Stimulated activated CD4-positive, alpha-beta T cell treated with anti-CD3 and anti-CD28 coated beads, Interleukin-15, amount 100 ng/mL, for 48 hours (primary cell): ENCODE measurements around the gene COG5.

ENCODE experiments used
- DNase-seq, 2 donors: peaks; one replicate each; pipeline ENCODE4 v3.0.0-alpha.2; 2020; ENCODE audit warnings: low read depth in 2 of 2

COG5 gene

DNA sequence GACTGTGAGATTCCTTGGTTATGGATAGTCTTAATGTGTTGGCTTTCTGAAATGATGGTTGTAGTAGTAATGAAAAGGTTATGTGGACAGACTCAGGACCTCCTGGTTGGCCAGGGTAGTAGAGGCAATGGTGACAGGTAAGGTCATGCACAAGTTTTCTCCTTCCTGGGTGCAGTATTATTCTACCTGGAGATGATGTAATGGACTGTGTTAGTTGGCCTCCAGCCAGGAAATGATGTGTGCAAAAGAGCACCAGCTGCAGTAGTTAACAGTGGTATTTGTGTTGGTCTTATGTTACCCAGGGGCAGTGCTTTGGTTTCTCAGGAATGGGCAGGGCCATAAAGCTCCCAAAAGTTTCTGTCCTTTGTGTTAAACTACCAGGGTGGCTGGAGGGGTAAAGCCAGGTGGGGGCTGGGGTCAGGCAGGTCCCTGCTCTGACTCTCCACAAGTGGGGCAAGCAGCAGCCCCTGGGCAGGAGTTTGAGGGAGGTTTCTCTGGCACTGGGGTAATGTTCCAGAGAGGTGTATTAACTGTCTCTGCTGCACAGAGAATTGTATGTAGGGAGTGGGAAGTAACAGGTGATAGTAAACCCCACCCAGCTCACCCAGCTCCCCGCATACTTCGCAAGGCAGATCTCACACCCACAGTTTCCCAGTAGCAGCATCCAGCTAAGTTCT is 57.6 kb downstream of the COG5 start:
- no peak for DNase-seq

DNA sequence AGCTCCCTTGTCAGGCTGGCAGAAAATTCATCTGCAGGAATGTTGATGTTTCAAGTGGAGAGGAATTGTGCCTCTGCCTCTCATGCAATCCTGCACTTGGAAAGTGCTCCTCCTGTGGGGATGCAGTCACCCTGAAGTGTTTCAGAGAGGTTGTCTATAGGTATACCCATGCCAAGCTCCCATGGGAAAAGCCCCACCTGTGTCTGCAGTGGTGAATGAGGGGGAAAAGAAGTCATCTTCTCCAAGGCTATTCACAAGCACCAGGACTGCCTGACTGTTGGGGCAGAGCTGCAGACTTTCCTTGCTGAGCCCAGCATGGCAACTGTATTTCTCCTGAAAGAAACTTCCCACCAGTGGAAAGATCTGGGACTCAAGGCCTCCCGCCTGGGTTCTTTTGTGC is 58.4 kb downstream of the COG5 start:
- no peak for DNase-seq

DNA sequence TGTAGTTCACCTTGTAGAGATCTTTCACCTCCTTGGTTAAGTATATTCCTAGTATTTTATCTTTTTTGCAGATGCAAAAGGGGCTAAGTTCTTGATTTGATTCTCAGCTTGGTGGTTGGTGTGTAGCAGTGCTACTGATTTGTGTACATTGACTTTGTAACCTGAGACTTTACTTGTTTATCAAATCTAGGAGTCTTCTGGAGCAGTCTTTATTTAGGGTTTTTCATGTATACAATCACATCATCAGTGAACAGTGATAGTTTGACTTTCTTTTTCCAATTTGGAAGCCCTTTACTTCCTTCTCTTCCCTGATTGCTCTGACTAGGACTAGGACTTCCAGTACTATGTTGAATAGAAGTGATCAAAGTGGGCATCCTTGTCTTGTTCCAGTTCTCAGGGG is 60.0 kb downstream of the COG5 start:
- no peak for DNase-seq

DNA sequence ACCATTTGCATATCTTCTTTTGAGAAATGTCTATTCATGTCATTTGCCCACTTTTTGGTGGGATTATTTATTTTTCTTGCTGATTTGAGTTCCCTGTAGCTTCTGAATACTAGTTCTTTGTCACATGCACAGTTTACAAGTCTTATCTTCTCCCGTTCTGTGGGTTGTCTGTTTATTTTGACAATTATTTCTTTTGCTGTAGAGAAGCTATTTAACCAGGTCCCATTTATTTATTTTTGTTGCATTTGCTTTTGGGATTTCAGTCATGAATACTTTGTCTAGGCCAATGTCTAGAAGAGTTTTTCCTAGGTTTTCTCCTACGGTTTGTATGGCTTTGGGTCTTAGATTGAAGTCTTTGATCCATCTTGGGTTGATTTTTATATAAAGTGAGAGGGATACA is 60.9 kb downstream of the COG5 start:
- DNase-seq = no peak

DNA sequence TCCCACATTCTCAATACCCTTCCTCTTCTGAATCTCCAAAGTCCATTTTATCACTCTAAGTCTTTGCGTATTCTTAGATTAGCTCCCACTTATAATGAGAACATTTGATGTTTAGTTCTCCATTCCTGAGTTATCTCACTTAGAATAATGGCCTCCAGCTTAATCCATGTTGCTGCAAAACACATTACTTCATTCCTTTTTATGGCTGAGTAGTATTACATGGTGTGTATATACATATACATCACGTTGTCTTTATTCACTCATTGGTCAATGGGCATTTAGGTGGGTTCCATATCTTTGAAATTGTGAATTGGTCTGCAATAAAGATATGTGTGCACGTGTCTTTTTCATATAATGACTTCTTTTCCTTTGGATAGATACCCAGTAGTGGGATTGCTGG is 61.6 kb downstream of the COG5 start:
- no peak for DNase-seq

DNA sequence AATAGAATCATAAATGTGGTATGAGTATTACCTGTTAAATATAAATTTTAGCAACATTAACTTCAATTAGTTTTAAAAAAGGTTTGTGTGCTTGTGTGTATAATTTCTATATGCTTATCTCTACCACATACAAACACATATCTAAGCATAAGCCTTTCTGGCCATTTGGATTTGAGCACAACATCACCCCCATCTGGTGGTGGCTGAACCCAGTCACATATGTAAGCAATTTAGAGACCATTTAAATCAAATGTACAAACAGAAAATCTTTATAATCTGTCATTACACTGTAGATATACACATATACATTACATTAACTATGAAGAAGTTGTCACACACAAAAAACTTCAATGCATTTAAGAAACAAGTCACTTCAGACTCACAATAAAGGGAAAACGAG is 62.1 kb downstream of the COG5 start:
- peak in 1 of 2 donors; percentile 15 for DNase-seq

DNA sequence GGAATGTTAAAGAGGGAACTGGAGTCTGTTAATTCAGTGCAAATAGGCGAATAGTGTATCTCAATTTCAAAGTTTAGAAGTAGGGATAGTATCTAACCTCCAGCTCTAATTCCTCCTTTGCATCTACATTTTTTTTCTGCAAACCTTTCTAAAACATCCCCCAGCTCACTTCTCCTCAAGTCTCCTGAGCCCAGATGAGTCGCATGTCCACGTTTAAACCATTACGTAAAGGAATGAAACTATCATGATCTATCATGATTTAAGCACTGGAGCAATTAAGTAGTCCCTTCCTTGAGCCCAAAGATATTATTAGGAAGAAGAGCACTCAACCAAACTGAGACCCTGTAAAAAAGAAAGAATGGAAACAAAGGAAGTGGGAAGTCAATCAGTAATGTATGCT is 64.0 kb downstream of the COG5 start:
- no peak for DNase-seq

DNA sequence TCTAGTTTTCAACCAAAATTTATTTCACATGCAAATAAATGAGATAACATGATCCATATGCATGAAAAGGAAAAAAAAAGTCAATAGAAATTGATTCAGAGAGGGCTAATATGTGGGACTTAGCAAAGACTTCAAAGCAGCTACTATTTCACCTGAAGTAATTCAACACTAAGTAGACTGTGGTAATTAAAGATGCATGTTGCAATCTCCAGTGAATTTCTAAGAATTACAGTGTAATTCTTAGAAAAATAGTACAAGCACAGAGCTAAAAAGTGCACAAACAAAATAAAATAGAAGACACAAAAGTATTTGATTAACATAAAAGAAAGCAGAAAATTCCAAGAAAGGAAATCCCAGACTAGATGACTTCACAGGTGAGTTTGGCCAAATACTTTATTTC is 68.2 kb downstream of the COG5 start:
- DNase-seq = no peak

DNA sequence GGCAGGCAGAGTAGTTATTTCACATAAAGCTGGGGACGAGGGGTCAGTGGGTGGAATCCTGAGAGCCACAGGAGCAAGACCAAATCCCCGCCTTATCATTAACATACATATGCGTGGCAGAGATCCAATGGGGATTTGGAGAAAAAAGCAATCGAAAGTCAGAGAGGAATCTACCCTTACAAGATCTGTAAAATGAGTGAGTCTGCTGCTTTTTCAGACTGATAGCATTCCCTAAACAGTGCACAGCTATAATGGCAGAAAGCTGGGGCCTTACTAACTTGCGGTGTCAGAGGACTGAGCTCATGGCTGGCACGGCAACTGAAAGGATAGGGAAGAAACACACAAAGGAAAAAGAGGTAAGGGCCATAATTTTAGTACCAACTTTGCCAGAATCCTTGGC is 68.8 kb downstream of the COG5 start:
- DNase-seq = no peak

DNA sequence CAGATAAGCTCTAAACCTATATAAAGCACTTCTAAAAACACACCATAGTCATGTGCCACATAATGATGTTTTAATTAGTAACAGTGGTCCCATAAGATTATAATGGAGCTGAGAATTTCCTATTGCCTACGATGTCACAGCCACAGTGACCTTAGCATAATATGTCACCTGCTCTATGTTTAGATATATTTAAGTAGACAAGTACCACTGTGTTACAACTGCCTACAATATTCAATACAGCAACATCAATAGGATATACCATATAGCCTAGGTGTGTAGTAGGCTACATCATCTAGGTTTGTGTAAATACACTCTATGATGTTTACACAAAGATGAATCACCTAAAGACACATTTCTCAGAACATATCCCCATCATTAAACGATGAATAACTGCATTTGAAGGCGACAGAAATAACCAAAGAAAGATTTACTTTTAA is 69.4 kb downstream of the COG5 start:
- no peak for DNase-seq

DNA sequence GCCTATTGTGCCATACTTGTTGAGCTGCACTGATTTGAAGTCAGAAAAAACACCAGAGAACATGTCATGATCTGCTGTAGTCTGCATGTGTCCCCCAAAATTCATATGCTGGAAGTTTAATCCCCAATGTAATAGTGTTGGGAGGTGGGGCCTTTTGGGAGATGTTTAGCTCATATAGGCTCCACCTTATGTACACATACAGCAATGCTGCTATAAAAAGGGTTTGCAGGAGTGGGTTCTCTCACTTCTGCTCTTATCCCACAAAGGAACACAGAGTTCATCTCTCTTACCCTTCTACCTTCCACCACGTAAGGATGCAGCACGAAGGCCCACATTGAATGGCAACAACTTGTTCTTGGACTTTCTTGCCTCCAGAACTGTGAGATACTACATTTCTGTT is 70.8 kb downstream of the COG5 start:
- no peak for DNase-seq

DNA sequence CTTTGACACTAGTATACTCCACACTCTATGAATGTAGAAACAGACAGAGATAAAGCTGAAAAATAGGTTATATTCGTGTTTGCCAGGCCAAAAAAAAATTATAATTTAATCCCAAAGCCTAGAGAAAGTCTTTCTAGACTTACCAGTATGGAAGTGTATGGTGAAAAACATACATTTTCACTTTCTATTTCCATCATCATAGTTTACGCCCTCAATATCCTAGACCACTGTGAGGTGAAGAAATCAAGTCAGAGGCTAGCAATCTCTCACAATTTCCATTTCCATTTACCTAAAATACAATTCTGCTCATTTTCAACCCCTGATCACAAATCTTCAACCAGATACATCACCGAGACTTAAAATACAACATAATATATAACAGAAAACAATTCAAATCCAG is 77.7 kb downstream of the COG5 start:
- no peak for DNase-seq

DNA sequence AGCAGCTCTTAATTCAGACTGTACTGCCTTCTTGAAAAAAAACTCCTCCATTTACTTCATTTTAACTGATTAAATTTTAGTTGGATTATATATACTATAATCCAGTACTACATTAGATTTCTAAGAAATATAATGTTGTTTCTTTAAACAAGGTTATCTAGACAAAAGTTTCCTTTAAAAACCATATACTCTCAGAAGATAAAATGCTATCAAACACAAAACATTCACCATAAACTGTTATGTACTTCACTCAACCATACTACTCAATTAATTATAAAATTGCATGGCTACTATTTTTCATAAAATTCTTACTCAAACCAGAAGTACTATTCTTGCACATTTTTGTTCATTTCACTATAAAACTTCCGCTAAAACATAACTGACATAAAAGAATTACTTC is 81.1 kb downstream of the COG5 start:
- no peak for DNase-seq

DNA sequence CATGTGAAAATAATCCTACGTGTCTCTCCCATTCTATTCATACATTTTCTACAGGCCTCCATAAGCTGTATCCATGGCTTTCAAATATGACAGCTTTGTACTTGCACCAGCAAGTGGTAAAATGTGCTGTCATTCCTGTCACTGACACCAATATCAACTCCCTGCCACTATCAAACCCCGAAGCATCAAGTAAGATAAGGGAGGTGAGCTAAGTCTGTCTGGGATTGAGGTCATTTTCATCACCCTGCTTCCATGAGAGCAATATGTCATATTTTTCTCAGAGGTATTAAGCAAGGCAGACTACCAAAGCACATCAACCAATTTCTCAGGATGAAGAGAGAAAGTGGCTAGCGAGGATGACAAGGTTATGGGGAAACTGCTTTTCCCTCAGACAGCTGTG is 82.8 kb downstream of the COG5 start:
- DNase-seq = no peak

DNA sequence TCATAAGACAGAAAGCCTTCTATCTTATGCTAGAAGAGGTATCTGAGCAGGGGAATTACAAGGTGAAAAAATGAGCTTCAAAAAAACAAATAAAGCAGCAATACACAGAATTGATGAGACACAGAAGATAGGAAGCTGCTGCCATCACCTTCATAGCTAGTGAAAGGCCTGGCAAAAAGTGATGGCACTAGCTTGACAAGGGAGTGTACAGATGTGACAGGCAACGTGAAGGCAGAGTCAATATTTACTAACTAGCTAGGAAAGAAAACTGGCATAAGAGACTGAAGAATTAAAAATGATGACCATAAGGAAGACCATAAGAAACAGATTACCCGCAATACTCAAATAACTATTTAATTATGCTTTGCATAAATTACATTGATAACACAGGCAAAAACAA is 84.4 kb downstream of the COG5 start:
- DNase-seq = no peak

DNA sequence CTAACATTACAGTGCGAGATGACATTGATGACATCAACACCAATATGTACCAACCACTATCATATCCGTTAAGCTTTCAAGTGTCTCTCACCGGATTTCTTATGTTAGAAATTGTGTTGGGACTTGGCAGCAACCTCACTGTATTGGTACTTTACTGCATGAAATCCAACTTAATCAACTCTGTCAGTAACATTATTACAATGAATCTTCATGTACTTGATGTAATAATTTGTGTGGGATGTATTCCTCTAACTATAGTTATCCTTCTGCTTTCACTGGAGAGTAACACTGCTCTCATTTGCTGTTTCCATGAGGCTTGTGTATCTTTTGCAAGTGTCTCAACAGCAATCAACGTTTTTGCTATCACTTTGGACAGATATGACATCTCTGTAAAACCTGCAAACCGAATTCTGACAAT is 89.6 kb downstream of the COG5 start:
- no peak for DNase-seq

DNA sequence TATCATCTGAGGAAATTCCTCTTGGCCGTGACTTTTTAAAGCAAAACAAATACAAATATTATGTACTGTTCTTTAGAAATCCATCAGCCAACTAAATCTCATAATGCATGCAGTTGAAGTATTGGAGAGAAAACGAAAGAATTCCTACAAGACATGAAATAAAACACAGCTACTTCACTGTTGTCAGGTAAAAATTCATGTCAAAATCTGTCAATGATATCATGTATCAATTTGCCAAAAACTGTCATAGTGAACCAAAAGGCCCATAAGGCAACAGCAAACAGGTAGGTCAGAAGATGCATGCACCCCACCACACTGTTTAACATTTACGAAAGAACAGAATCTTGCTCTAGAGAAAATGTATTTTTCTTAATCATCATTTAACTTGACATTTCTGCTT is 91.6 kb downstream of the COG5 start:
- DNase-seq = no peak

DNA sequence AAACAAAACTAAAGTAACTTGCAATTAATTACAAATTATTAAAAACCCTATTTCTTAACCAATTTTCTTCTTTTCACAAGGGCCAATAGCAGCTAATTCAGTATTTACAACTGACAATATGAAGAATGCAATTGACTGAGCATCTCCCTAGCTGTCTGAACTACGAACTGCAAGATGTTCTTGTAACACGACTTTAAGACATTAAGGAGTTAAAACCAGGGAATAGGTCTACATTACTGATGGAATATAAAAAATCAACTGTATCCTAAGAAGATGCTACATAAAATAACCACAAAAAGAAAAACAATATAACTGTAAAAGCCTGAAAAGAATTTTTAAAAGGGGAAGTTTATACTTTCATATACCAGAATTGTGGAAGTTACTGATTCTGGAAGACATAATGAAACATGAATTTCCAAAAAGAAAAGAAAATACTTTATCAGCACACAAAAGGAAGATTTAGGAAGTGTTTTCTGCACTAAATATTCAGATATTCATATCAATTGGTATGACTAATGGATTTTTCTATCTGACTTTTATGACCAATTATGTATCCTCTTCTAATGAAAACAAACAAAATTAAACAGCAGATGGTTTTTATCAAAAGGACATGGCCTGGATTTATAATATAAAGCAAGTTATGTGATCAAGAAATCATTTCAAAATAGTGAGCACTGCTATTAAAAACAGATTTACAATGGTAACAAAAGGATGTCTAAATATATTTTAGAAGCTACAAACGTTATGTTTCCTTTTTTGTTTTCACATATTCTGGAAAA is 92.2 kb downstream of the COG5 start:
- no peak for DNase-seq

DNA sequence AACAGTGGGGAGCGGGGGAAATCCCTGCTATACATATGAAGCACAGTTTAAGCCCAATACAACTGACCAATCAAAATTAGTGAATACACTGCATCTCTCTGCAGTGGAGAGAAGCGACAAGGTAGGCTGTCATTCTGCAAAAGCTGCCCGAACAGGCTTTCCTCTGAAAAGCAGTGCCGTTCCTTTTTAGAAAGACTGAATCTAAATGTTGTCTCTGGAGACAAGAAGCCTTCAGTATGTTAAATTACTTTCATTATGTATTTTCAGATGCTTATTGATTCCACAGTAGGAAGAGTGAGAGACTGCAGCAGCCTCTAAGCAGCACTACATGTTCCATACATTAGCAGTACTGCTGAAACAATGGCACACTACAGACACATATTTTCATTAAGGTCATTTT is 93.8 kb downstream of the COG5 start, which contains the start of gene GPR22:
Gene GPR22, plus strand, starts transcription at position 129 of the 400 bp plus-strand sequence. CDS start 4,004 bp downstream, outside the sequence.
- no peak for DNase-seq

DNA sequence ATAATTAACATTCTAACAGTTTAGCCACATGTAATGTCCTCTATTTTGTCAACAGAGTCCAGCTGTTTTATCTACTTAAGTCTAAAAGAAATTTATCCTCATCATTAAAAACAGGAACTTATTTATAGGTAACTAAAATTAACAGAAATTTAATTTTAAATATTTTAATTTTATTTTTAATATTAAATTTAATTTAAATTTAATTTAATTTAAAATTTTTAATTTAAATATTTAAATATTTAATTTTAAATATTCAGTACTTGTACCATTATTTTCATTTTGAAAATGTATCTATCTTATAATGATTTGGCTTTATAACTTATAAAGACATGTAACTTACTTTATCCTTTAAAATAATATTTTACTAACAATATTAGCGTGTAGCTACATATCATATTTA is 94.9 kb downstream of the COG5 start:
- DNase-seq = no peak

DNA sequence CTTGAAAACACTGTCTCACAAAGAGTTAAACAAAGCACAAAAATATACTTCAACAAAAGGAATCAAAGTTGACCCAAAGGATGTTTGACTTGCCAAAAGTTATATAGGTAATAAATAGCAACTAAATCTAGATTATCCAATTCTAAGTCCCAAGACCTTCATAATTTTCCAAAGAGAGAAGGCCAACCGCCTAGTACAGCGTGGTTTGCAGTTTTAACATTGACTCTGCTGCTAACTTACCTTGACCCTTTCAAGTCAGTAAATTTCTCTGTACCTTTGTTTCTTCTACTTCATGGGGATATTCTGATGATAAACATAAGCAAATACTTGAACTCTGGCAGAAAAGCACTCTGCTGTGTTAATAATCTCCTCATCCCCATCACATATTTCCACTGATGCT is 95.7 kb downstream of the COG5 start:
- DNase-seq = no peak

DNA sequence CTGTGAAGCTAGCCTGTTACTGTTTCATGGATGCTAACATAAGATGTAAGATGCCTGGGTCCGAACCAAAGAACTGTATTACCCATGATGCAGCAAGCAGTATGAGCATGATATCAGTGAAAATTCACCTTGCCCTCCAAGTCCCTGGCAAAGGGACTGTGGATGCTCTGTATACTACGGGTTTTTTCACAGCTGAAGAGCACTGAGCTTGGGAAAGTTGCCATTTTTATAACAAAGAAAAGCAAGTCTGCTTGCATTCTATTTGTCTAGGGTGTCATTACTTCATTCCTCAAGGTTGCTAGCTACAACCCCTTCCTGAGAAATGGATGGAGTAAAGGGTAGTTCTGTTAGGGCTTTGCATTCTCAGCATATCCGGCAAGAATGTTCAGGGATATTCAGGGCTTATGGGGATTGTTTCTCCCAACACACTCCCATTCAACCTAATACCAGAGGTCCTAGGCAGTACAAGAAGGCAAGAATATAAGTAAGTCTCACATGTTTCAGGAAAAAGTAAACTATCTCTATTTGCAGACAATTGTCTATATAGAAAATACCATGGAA is 99.0 kb downstream of the COG5 start:
- DNase-seq = no peak
